ENCODE measurements around the gene C6orf120. TPM values are rescaled to one million over a fixed set of nuclear protein-coding genes. Genes with fewer than 3 reads are reported as not detected.

C6orf120 gene
- total and polyA plus RNA-seq, 4 donors, result 4.3 to 23.9 (median 21.9) TPM

GRCh38 chr6:169745405-169745804 lies 43.5 kb downstream of the C6orf120 start:
- no peak for TF ChIP-seq CTCF (IDR thresholded peaks at IDR 0.05; ENCODE audit: control extremely low read depth, extremely low read depth)
- Histone ChIP-seq H3K27ac (ENCODE audit: low read depth in 1 of 2, low read length in 1 of 2) (no peak overlapping the region), H3K36me3 (ENCODE audit: control insufficient read depth in 4 of 4, insufficient read depth in 4 of 4, low read length in 4 of 4) (peaks cover 0 to 1% (median 0%) of the 10 kb centered on the region in 4 donors), H3K4me3 (no peak overlapping the region), H3K27me3 (ENCODE audit: control insufficient read depth in 3 of 3, insufficient read depth in 3 of 3, low read length in 2 of 3) (no peaks in the 10 kb centered on the region), H3K9ac (ENCODE audit: insufficient read depth in 1 of 2, low read length in 2 of 2) (no peak overlapping the region), H3K4me1 (ENCODE audit: control insufficient read depth in 5 of 5, insufficient read depth in 5 of 5, low read length in 5 of 5) (peaks cover 0 to 5% (median 5%) of the 10 kb centered on the region in 5 donors), H3K9me3 (ENCODE audit: control insufficient read depth in 4 of 4, insufficient read depth in 3 of 4, low read length in 3 of 4) (peaks cover 0 to 2% (median 0%) of the 10 kb centered on the region in 4 donors)
- DNase-seq (no peak), ATAC-seq (ENCODE audit: insufficient read depth, low FRiP score) (no peak)
- 91 to 95% methylated on average over 3 of the region's 3 CpGs for WGBS, 2 donors

GRCh38 chr6:169746556-169746955 lies 44.6 kb downstream of the C6orf120 start:
- H3K36me3 ChIP-seq (ENCODE audit: control insufficient read depth in 4 of 4, insufficient read depth in 4 of 4, low read length in 4 of 4), result peaks cover 0 to 1% (median 0%) of the 10 kb centered on the region in 4 donors
- no peak overlapping the region for H3K4me3 ChIP-seq
- DNase-seq (no peak), ATAC-seq (ENCODE audit: insufficient read depth, low FRiP score) (no peak)
- H3K9ac ChIP-seq (ENCODE audit: insufficient read depth in 1 of 2, low read length in 2 of 2), result no peak overlapping the region
- TF ChIP-seq CTCF (IDR thresholded peaks at IDR 0.05; ENCODE audit: control extremely low read depth, extremely low read depth), result no peak
- no peak overlapping the region for H3K27ac ChIP-seq (ENCODE audit: low read depth in 1 of 2, low read length in 1 of 2)
- peaks cover 0 to 2% (median 0%) of the 10 kb centered on the region in 4 donors for H3K9me3 ChIP-seq (ENCODE audit: control insufficient read depth in 4 of 4, insufficient read depth in 3 of 4, low read length in 3 of 4)
- peaks cover 0 to 11% (median 6%) of the 10 kb centered on the region in 5 donors for H3K4me1 ChIP-seq (ENCODE audit: control insufficient read depth in 5 of 5, insufficient read depth in 5 of 5, low read length in 5 of 5)
- H3K27me3 ChIP-seq (ENCODE audit: control insufficient read depth in 3 of 3, insufficient read depth in 3 of 3, low read length in 2 of 3), result no peaks in the 10 kb centered on the region
- WGBS, 2 donors, result 96% methylated on average over 1 of the region's 1 CpG

GRCh38 chr6:169751242-169752073 lies 49.5 kb downstream of the C6orf120 start, which contains the start of the genes DYNLT2 and ERMARD:
TSS of gene DYNLT2 (minus strand) at chr6:169751572. CDS start at chr6:169751458, 114 bp downstream.
TSS of gene ERMARD (plus strand) at chr6:169751622. CDS start at chr6:169751658, 36 bp downstream.
- H3K27ac ChIP-seq (ENCODE audit: low read depth in 1 of 2, low read length in 1 of 2), result peak within 1 kb of the TSS; percentile 93 to 98
- TF ChIP-seq CTCF (IDR thresholded peaks at IDR 0.05; ENCODE audit: control extremely low read depth, extremely low read depth), result no peak
- H3K4me3 ChIP-seq, result peak within 1 kb of the TSS; percentile 75
- WGBS, 2 donors, result 0% methylated on average over 90 of the region's 90 CpGs
- DNase-seq (peak; percentile 95 to 97 (median 96)), ATAC-seq (ENCODE audit: insufficient read depth, low FRiP score) (peak; percentile 99)
- H3K9me3 ChIP-seq (ENCODE audit: control insufficient read depth in 4 of 4, insufficient read depth in 3 of 4, low read length in 3 of 4), result peaks cover 0 to 2% (median 0%) of the 10 kb centered on the region in 4 donors
- H3K4me1 ChIP-seq (ENCODE audit: control insufficient read depth in 5 of 5, insufficient read depth in 5 of 5, low read length in 5 of 5), result peaks cover 3 to 22% (median 17%) of the 10 kb centered on the region in 5 donors
- peaks cover 0 to 3% (median under 1%) of the 10 kb centered on the region in 4 donors for H3K36me3 ChIP-seq (ENCODE audit: control insufficient read depth in 4 of 4, insufficient read depth in 4 of 4, low read length in 4 of 4)
- H3K9ac ChIP-seq (ENCODE audit: insufficient read depth in 1 of 2, low read length in 2 of 2), result peak within 1 kb of the TSS; percentile 85 to 99
- no peaks in the 10 kb centered on the region for H3K27me3 ChIP-seq (ENCODE audit: control insufficient read depth in 3 of 3, insufficient read depth in 3 of 3, low read length in 2 of 3)
